ENCODE measurements around the gene KAZN.

- no peak for TF ChIP-seq CTCF (conservative IDR thresholded peaks at IDR 0.05; ENCODE audit: low read length)
- TF ChIP-seq EZH2phosphoT487 (IDR thresholded peaks at IDR 0.05; ENCODE audit: borderline replicate concordance) = no peak
Measured at GRCh38 chr1:15013767-15014166, 415.3 kb downstream of the KAZN start.
